Prostate gland (tissue), 2 donors: ENCODE data around the gene CCDC88B.

Experiments
- POLR2A ChIP-seq: fragments of 450-650 bp; IDR thresholded peaks from one replicate; pipeline ENCODE4 v1.6.1; 2016; ENCODE audit warnings: antibody characterized with exemption, mild to moderate bottlenecking
- POLR2AphosphoS5 ChIP-seq: sonication (generic); formaldehyde crosslinking; IDR thresholded peaks from one replicate; pipeline ENCODE4 v1.6.1; 2017; ENCODE audit warnings: antibody characterized with exemption
- TF ChIP-seq, protein P1 (sequence below), 4 experiments: fragments of 200-600 bp in 2 of 4; fragments of 450-650 bp in 2 of 4; sonication (generic) in 2 of 4; IDR thresholded peaks; 1 replicate in 3 of 4; 2 replicates in 1 of 4; pipeline ENCODE4 v1.5.1; 2016 to 2019; ENCODE audit warnings: antibody characterized with exemption in 4 of 4, mild to moderate bottlenecking in 2 of 4, moderate library complexity in 2 of 4

GRCh38 chr11:64364435-64364834 lies 24.4 kb downstream of the CCDC88B start:
- TF ChIP-seq, protein P1, sequence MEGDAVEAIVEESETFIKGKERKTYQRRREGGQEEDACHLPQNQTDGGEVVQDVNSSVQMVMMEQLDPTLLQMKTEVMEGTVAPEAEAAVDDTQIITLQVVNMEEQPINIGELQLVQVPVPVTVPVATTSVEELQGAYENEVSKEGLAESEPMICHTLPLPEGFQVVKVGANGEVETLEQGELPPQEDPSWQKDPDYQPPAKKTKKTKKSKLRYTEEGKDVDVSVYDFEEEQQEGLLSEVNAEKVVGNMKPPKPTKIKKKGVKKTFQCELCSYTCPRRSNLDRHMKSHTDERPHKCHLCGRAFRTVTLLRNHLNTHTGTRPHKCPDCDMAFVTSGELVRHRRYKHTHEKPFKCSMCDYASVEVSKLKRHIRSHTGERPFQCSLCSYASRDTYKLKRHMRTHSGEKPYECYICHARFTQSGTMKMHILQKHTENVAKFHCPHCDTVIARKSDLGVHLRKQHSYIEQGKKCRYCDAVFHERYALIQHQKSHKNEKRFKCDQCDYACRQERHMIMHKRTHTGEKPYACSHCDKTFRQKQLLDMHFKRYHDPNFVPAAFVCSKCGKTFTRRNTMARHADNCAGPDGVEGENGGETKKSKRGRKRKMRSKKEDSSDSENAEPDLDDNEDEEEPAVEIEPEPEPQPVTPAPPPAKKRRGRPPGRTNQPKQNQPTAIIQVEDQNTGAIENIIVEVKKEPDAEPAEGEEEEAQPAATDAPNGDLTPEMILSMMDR (IDR thresholded peaks at IDR 0.05), result no peak
- TF ChIP-seq POLR2A, result no peak
- no peak for TF ChIP-seq POLR2AphosphoS5
